ENCODE data around the gene TLDC2. TPM values are rescaled to one million over a fixed set of nuclear protein-coding genes. Genes with fewer than 3 reads are reported as not detected.

The TLDC2 gene
- total RNA-seq, 1 donor: 0.10 TPM

GRCh38 chr20:36859700-36860330 is 16.1 kb upstream of the TLDC2 start:
- no peaks in the 10 kb centered on the region for H3K9me3 ChIP-seq (ENCODE audit: low read depth, low read length)
- peaks cover 43% of the 10 kb centered on the region for H3K4me1 ChIP-seq (ENCODE audit: insufficient read depth, low read length)
- H3K27me3 ChIP-seq (ENCODE audit: insufficient read depth, low read length): no peaks in the 10 kb centered on the region
- no peak overlapping the region for H3K4me3 ChIP-seq (ENCODE audit: low read length)

DNA sequence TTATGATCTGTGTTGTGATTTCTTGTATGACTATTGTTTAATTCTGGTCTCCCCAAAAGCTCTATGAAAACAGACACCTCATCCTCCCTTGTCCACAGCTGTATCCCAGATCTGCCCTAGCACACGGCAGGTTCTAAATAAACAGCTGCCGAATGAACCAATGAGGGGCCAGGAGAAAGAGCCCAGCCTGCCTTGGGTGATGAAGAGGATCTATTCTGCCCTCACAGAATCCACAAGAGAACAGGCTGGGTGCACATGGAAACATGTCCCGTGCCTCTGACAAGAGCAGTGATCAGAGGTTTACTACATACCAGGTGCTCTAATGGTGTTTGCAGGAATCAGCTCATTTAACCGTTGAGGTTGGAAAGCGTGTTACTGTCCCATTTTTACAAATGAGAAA is 15.6 kb upstream of the TLDC2 start:
- Histone ChIP-seq H3K4me1 (ENCODE audit: insufficient read depth, low read length) (peaks cover 44% of the 10 kb centered on the region), H3K4me3 (ENCODE audit: low read length) (no peak overlapping the region), H3K9me3 (ENCODE audit: low read depth, low read length) (no peaks in the 10 kb centered on the region), H3K27me3 (ENCODE audit: insufficient read depth, low read length) (no peaks in the 10 kb centered on the region)

DNA sequence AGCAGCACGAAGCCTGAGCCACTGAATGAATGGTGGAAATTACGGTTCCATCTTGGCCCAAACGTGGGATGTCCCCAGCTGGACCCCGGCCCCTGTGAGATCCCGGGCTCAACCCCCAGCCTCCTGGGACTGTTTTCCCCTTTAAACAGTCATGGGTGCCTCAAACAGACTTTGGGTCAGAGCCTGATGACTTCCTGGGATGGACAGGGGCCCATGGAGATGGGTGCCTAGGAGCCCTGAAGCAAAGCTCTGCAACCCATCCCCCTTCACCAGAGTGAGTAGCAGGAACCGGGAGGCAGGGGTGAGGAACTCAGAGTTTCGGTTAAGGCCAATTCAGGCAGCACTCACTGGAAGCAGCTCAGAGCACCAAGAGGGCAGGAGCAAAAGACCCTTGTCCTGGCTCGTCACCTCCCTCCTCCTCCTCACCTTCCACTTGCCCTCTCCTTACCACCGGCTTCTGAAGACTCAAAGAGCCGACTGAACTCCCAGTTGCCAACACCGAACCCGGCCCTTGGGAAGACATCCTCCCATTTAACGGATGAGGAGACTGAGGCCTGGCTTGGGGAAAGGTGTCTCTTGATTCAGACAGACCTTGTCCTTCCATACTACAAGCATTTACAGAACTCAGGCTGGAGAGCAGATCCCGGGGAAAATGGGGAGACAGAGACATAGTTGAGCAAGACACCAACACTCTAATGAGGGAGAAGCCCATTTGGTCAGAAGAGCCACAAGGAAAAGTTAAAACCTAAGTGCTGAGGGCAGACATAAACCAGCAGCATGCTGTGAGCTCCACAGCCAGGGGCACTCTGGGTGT is 14.9 kb upstream of the TLDC2 start:
- Histone ChIP-seq H3K4me1 (ENCODE audit: insufficient read depth, low read length) (peaks cover 42% of the 10 kb centered on the region), H3K4me3 (ENCODE audit: low read length) (no peak overlapping the region), H3K9me3 (ENCODE audit: low read depth, low read length) (no peaks in the 10 kb centered on the region), H3K27me3 (ENCODE audit: insufficient read depth, low read length) (no peaks in the 10 kb centered on the region)

DNA sequence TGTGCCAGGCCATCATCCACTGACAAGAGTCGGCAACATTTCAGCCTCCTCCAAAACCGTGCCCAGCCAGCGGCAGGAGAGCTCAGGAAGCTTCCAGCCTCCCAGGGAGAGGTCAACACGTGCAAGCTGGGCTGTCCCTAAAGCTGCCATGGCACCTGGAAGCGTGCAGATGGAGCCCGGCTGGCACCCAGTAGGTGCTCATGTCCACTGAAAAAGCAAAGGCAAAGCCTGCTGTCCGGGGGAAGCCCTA is 14.4 kb upstream of the TLDC2 start:
- H3K4me1 ChIP-seq (ENCODE audit: insufficient read depth, low read length): peaks cover 40% of the 10 kb centered on the region
- no peak overlapping the region for H3K4me3 ChIP-seq (ENCODE audit: low read length)
- H3K27me3 ChIP-seq (ENCODE audit: insufficient read depth, low read length): no peaks in the 10 kb centered on the region
- H3K9me3 ChIP-seq (ENCODE audit: low read depth, low read length): no peaks in the 10 kb centered on the region

- H3K27me3 ChIP-seq (ENCODE audit: insufficient read depth, low read length): no peaks in the 10 kb centered on the region
- H3K4me3 ChIP-seq (ENCODE audit: low read length): peak overlapping the region; percentile 41
- peaks cover 40% of the 10 kb centered on the region for H3K4me1 ChIP-seq (ENCODE audit: insufficient read depth, low read length)
- no peaks in the 10 kb centered on the region for H3K9me3 ChIP-seq (ENCODE audit: low read depth, low read length)
Observed at GRCh38 chr20:36861875-36862801, 13.8 kb upstream of the TLDC2 start.

DNA sequence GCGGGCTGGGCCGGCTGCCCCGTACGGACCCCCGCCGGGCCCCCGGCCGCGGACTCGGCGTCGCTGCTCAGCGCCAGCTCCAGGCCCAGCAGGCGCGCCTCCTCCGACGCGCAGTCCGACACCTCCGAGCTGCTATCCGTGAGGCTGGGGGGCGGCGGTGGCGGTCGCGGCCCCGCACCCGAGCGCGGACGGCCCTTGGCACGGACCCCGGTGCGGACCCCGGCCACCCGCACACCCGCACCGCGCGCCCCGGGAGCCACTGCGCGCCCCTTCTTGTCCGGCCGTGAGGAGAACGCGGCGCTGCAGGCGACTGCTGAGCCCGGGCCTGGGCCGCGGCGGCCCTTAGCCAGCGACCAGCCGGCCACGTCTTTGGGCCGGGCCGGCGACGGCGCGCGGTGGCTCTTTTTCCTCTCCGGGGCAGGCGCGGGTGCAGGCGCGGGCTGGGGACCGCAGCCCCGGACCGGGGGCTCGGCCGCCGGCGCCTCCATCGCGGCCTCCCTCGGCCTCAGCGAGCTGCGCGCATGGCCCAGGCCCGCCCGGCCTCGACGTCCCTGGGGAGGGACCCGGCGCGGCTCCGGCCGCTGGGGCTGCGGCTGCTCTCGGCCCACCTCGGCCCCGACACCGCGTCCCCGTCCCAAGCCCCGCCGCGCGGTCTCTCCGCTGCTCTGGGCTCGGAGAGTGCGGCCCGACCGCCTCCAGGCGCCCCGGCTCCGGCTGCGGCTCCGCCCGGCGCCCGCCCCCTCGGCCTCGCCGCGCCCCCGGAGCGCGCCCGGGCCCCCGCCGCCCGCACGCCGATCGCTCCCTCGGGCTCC is 12.9 kb upstream of the TLDC2 start:
- Histone ChIP-seq H3K27me3 (ENCODE audit: insufficient read depth, low read length) (no peaks in the 10 kb centered on the region), H3K4me1 (ENCODE audit: insufficient read depth, low read length) (peaks cover 41% of the 10 kb centered on the region), H3K9me3 (ENCODE audit: low read depth, low read length) (no peaks in the 10 kb centered on the region), H3K4me3 (ENCODE audit: low read length) (peak overlapping the region; percentile 41)

- no peaks in the 10 kb centered on the region for H3K9me3 ChIP-seq (ENCODE audit: low read depth, low read length)
- no peak overlapping the region for H3K4me3 ChIP-seq (ENCODE audit: low read length)
- H3K27me3 ChIP-seq (ENCODE audit: insufficient read depth, low read length): no peaks in the 10 kb centered on the region
- H3K4me1 ChIP-seq (ENCODE audit: insufficient read depth, low read length): peaks cover 41% of the 10 kb centered on the region
Observed at GRCh38 chr20:36865076-36865860, 10.7 kb upstream of the TLDC2 start.

DNA sequence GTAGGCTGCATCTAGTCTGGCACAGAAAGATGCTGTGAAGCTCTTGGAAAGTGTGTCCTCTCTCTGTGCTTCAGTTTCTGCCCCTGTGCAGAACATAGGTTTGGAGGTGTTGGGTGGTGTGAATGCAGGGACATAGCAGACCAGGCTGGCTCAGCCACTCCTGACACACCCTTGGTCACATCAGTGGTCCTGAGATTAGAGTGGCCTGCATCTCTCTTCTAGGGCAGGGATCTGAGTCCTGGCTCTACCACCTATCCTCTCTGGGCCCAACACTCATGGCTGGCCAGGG is 10.1 kb upstream of the TLDC2 start:
- H3K4me3 ChIP-seq (ENCODE audit: low read length): no peak overlapping the region
- H3K4me1 ChIP-seq (ENCODE audit: insufficient read depth, low read length): peaks cover 40% of the 10 kb centered on the region
- no peaks in the 10 kb centered on the region for H3K27me3 ChIP-seq (ENCODE audit: insufficient read depth, low read length)
- no peaks in the 10 kb centered on the region for H3K9me3 ChIP-seq (ENCODE audit: low read depth, low read length)

DNA sequence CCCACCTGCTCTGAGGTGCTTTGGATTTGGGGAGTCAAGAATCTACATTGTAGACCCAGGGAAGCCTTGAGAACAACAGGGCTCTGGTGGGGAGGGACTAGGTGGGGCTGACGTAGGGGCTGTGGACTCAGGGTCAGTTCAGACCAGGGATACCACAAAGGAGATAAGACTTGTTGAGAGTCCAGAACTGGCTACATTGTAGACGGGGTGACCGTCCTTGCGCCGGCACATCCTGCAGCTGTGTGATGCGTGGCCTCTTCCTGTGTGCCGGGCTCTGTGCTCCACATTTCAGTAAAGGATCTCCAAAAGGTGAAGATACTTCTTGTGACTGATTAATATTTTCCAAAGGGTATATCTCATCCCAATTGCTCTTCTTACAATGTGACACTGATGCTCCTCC is 9.8 kb upstream of the TLDC2 start:
- H3K9me3 ChIP-seq (ENCODE audit: low read depth, low read length): no peaks in the 10 kb centered on the region
- peaks cover 37% of the 10 kb centered on the region for H3K4me1 ChIP-seq (ENCODE audit: insufficient read depth, low read length)
- H3K4me3 ChIP-seq (ENCODE audit: low read length): no peak overlapping the region
- no peaks in the 10 kb centered on the region for H3K27me3 ChIP-seq (ENCODE audit: insufficient read depth, low read length)

DNA sequence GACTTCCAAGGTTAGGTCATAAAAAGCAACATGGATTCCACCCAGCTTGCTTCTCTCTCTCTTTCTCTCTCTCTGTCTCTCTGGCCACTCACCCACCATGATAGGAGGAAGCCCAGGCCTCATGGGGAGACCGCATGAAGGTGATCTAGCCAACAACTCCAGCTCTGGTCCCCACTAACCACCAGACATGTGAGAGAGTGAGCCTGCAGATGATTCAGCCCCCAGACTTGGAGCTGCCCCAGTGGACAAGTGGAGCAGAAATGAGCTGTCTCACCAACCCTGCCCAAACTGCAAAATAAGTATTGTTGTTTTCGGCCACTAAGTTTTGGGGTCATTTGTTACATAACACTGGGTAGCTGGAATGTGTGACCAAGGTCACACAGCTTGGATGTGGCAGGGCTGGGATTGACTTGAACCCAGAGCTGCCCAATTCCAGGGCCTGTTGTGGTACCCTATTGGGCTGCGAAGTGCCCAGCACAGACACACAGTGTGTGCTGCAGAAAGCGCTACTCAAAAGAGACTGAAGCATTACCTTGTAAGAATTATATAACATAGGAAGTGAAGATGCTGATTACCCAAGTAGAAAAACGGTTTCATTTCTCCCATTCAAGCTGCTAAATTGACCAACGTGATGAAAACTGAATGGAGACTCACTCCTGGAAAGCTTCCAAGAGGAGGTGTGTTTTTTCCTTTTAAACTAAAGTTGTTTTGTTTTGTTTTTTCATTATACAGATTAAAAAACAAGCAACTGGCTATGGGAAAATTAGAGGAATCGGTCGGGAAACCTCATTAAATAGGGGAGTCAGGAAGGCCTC is 9.1 kb upstream of the TLDC2 start:
- Histone ChIP-seq H3K4me3 (ENCODE audit: low read length) (no peak overlapping the region), H3K4me1 (ENCODE audit: insufficient read depth, low read length) (peaks cover 30% of the 10 kb centered on the region), H3K9me3 (ENCODE audit: low read depth, low read length) (no peaks in the 10 kb centered on the region), H3K27me3 (ENCODE audit: insufficient read depth, low read length) (no peaks in the 10 kb centered on the region)

- Histone ChIP-seq H3K4me1 (ENCODE audit: insufficient read depth, low read length) (peaks cover 14% of the 10 kb centered on the region), H3K27me3 (ENCODE audit: insufficient read depth, low read length) (no peaks in the 10 kb centered on the region), H3K9me3 (ENCODE audit: low read depth, low read length) (no peaks in the 10 kb centered on the region), H3K4me3 (ENCODE audit: low read length) (no peak overlapping the region)
Observed at GRCh38 chr20:36871640-36872570, 4.0 kb upstream of the TLDC2 start.

GRCh38 chr20:36872852-36873251 is 3.1 kb upstream of the TLDC2 start:
- Histone ChIP-seq H3K4me1 (ENCODE audit: insufficient read depth, low read length) (peaks cover 8% of the 10 kb centered on the region), H3K4me3 (ENCODE audit: low read length) (no peak overlapping the region), H3K27me3 (ENCODE audit: insufficient read depth, low read length) (no peaks in the 10 kb centered on the region), H3K9me3 (ENCODE audit: low read depth, low read length) (no peaks in the 10 kb centered on the region)

Data from mononuclear cell (primary cell).